HG03066 (cell line): ENCODE measurements around the gene FBXO47.
"Not testable (repeated sequence)": the region's sequence is repeated elsewhere in the genome, so short reads cannot be mapped to it uniquely, and the experiment has no call there.

Experiments used
- ATAC-seq: cut with Tn5 transposase; IDR thresholded peaks from one replicate; pipeline ENCODE4 v1.9.1; 2021; ENCODE audit warnings: low read depth; ENCODE audit not compliant: unreplicated experiment

Gene FBXO47

DNA sequence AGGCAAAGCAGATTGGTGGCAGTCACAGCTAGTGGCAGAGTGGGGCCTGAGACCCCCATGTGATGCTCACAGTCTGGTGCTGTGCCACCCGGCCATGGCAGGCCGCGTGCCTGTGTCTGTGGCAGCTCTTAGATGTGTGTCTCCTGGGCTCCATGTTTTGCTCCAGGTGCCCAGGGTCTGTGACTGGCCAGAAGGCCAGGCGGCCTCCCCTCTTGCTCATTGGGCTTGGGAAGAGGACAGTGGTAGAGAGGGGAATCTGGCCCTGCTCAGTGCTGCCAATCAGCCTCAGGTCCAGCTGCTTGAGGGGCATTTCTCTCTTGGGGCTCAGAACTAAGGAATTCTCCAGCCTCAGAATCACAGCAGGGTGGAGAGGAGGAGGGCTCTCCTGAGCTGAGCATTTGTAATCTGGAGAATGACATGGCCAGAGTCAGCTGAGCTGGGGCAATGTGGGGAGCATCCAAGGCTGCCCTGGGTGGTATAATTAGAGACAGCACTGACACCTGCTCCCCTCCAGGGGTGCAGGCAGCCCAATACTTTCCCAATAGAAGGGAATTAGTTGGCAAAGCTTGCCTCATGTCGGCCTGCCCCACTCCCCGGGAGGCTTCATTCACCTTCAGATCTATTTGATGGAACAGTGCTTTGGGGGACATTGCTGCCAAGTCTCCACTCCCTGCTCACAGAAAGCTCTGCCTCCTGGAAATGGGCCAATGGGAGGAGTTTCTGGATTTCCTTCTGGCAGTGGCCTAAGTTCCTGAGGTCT lies 44.5 kb downstream of the FBXO47 start:
- ATAC-seq: no peak

DNA sequence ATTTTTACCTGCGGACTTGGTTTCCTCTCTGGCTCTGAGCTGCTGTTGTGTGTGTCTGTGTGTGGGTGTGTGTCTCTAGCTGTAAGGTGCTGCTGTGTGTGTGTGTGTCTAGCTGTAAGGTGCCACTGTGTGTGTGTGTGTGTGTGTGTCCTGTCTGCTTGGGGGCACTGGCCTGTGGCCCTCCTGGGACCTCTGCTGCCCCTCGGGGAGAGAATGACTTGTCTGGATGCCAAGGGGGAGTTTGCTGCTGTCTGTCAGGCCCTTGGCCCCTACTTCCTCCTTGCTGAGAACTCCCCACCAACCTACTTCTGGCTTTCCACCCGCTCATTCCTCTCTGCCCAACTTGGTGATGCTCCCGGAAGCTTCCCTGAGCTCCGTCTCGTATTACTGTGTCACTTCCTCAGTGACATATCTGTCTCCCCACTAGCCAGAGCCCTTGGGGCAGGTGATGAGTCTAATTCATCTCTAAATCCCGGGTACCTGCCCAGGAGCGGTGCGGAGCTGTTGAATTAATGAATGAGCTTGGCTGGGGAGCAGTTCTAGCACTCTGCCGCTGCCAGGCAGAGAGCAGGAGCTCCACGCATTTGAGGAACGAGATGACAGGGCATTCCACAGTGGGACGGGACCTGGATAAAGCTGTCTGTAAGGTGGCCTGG lies 45.3 kb downstream of the FBXO47 start:
- ATAC-seq: no peak

DNA sequence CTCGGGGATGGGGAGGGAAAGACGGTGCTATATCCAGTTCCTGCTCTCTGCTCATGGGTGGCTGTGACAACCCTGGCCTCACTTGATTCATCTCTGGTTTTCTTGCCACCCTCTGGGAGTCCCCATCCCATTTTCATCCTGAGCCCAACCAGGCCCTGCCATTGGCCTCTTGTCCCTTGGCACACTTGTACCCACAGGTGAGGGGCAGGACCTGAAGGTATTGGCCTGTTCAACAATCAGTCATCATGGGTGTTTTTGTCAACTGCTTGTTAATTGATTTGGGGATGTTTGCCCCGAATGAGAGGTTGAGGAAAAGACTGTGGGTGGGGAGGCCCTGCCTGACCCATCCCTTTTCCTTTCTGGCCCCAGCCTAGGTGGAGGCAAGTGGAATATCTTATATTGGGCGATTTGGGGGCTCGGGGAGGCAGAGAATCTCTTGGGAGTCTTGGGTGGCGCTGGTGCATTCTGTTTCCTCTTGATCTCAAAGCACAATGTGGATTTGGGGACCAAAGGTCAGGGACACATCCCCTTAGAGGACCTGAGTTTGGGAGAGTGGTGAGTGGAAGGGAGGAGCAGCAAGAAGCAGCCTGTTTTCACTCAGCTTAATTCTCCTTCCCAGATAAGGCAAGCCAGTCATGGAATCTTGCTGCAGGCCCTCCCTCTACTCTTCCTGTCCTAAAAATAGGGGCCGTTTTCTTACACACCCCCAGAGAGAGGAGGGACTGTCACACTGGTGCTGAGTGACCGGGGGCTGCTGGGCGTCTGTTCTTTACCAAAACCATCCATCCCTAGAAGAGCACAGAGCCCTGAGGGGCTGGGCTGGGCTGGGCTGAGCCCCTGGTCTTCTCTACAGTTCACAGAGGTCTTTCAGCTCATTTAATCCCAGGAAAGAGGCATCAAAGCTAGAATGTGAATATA lies 46.6 kb downstream of the FBXO47 start:
- no peak for ATAC-seq

- no peak for ATAC-seq
Measured at GRCh38 chr17:38919316-38920078, 47.7 kb downstream of the FBXO47 start.

GRCh38 chr17:38918916-38919315 lies 48.3 kb downstream of the FBXO47 start:
- no peak for ATAC-seq

GRCh38 chr17:38918129-38918913 lies 48.9 kb downstream of the FBXO47 start:
- no peak for ATAC-seq

GRCh38 chr17:38917259-38917658 lies 49.9 kb downstream of the FBXO47 start:
- no peak for ATAC-seq

GRCh38 chr17:38916771-38917170 lies 50.4 kb downstream of the FBXO47 start:
- ATAC-seq: no peak

GRCh38 chr17:38915639-38915995 lies 51.6 kb downstream of the FBXO47 start:
- ATAC-seq: no peak

DNA sequence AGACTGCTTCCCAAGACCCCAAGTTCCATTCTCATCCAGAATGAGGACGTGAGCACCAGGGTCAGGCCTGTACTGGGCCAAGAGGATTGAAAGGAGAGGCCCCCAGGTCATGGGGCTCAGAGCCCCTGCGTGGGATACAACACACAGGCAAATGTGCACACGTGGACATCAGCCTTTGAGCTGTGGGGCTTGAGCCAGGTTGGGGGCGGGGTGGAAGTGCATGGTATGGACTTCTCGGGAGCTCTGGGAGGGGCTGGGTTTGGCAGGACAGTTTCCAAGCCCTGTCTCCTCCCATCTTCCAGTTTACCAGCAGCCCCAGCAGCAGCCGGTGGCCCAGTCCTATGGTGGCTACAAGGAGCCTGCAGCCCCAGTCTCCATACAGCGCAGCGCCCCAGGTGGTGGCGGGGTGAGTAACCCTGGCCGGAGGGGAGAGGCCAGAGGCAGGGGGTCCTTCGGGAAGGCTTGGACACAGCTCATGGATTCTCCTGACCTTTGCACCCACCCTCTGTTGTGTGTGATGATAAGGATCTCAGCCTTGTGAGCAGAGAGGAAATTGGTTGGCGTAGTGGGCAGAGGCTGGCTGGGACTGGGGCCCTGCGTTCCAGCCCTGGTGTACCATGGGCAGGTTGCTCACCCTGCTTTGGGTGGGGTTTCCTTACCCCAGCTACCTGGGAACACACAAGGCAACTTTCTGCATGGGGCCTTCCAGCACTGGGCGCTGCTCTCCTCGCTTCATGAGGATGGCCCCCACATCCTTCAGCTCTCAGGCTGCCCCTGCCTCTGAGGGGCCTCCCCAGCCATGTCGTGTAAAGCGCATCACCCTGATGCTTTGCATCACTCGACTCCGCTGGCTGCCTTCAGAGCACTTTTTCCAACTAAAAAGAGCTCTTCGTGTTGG lies 52.2 kb downstream of the FBXO47 start:
- no peak for ATAC-seq

DNA sequence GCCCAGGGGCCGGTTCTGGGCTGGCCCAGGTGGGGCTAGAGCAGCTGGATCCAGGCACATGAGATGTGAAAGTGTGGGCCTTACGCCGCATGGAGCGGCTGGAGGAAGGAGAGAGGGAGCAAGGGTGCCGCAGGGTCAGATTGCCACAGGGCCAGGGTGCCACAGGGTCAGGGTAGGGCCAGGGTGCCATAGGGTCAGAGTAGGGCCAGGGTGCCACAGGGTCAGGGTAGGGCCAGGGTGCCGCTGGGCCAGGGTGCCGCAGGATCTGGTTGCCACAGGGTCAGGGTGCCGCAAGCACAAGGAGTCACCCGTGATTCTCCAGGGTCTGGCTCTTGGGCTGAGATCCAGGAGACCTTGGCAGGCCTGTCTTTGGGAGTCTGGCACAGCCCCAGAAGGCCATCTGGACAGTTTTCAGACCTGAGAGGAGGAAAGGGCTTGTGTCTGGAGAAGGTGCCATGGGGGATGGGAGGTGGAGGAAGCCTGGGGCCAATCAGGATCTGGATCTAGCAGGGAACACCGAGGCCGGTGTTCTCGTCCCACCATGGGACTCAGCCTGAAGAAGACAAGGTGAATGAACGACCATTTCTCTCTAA lies 54.9 kb downstream of the FBXO47 start:
- ATAC-seq: no peak

GRCh38 chr17:38911731-38912081 lies 55.5 kb downstream of the FBXO47 start:
- ATAC-seq: not testable (repeated sequence)

- ATAC-seq: no peak
Measured at GRCh38 chr17:38911081-38911730, 56.0 kb downstream of the FBXO47 start.

DNA sequence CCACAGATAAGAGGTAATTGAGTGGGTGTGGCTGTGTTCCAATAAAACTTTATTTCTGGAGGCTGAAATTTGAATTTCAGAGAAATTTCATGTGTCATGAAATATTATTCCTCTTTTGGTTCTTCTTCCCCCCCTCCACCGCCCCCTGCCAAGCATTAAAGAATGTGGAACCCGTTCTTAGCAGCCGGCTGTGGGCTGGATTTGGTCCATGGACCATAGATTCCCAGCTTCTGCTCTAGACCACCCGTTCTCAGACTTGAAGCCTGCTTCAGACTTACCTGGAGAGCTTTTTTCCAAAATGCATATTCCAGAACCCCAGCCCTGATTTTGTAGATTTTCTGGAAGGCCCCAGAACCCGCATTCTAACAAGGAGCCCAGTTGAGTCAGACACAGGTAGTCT lies 56.9 kb downstream of the FBXO47 start:
- ATAC-seq: no peak

DNA sequence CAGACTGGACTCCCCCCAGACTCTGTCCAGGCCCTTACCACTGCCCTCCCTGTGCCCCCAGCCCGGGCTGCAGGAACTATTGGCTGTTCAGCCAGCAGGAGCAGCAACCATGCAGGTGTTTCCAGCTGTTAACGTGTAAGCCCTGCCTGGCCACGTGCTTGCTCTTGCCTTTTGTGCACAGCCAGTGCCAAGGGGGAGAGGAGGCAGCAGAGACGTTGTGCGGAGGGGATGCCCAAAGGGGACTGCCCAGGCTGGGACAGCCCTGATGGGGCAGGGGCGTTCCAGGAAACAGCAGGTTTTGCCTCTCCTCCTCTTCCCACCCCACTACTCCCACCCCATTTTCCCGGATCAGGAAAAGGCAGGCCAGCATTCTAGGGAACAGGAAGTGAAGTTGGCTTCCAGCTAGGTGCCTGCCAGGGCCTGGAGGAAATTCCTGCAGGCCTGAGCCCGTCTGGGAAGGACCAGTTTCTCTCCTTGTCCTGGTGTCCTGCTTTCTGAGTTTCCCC lies 58.5 kb downstream of the FBXO47 start:
- ATAC-seq: no peak

GRCh38 chr17:38907930-38908675 lies 59.1 kb downstream of the FBXO47 start:
- ATAC-seq: no peak
